PFSK-1 (cell line): ENCODE results near the gene ESPNL.

Source experiments
- FOXP2 ChIP-seq: optimal IDR thresholded peaks from 2 replicates; pipeline ENCODE3; 2011; ENCODE audit warnings: borderline replicate concordance, control low read depth, inconsistent platforms; ENCODE audit not compliant: insufficient read depth; ENCODE audit errors: extremely low read length, extremely low read depth
- POLR2AphosphoS5 ChIP-seq: IDR thresholded peaks from 2 replicates; pipeline ENCODE4 v1.6.1; 2012; ENCODE audit warnings: low read depth, mild to moderate bottlenecking, control low read depth, low read length, moderate library complexity
- REST ChIP-seq, 2 experiments: IDR thresholded peaks; 2 replicates each; pipeline versions ENCODE4 v1.6.1 to v1.8.0; 2011 to 2012; ENCODE audit warnings: low read depth in 2 of 2, low read length in 2 of 2, control low read depth in 1 of 2, inconsistent platforms in 1 of 2, mild to moderate bottlenecking in 1 of 2, moderate library complexity in 1 of 2; ENCODE audit not compliant: insufficient read depth in 1 of 2
- SIN3A ChIP-seq: IDR thresholded peaks from 2 replicates; pipeline ENCODE4 v1.6.1; 2012; ENCODE audit warnings: mild to moderate bottlenecking, low read length, moderate library complexity, borderline replicate concordance; ENCODE audit not compliant: insufficient read depth
- TAF1 ChIP-seq: IDR thresholded peaks from 2 replicates; pipeline ENCODE4 v1.6.1; 2012; ENCODE audit warnings: low read length, control low read depth, borderline replicate concordance; ENCODE audit not compliant: insufficient read depth

GRCh38 chr2:238107525-238108422 is 7.6 kb downstream of the ESPNL start:
- TF ChIP-seq POLR2AphosphoS5 (no peak), REST (IDR thresholded peaks at IDR 0.05; ENCODE audit: insufficient read depth in 1 of 2, low read depth in 2 of 2, low read length in 2 of 2) (no peak), SIN3A (no peak), TAF1 (no peak), FOXP2 (no peak)
